Measurements from ENCODE around the gene DHX35. TPM values are rescaled to one million over a fixed set of nuclear protein-coding genes. Genes with fewer than 3 reads are reported as not detected.

DHX35 gene
- total and polyA plus RNA-seq, 2 experiments from 2014 or later, result 8.3 to 25.9 TPM

GRCh38 chr20:39072653-39073052, 110.5 kb downstream of the DHX35 start:
- no peak overlapping the region for H3K4me3 Mint-ChIP-seq
- no peak for ATAC-seq
- H4K20me1 ChIP-seq (replicated peaks; ENCODE audit: insufficient read depth), result no peaks in the 10 kb centered on the region
- no peak overlapping the region for H3K27ac Mint-ChIP-seq
- no peaks in the 10 kb centered on the region for H3K36me3 Mint-ChIP-seq (ENCODE audit: low read depth)
- no peaks in the 10 kb centered on the region for H3K36me3 ChIP-seq (ENCODE audit: insufficient read depth)
- no peaks in the 10 kb centered on the region for H3K9me2 ChIP-seq (ENCODE audit: insufficient read depth)
- H3K27ac ChIP-seq (ENCODE audit: low read depth), result no peak overlapping the region
- no peak overlapping the region for H3K4me3 ChIP-seq
- no peaks in the 10 kb centered on the region for H3K4me1 ChIP-seq (ENCODE audit: insufficient read depth)
- H3K27me3 Mint-ChIP-seq (ENCODE audit: insufficient read depth, low read depth, poor library complexity), result peaks cover 2% of the 10 kb centered on the region
- no peak overlapping the region for H3K4me2 ChIP-seq
- no peaks in the 10 kb centered on the region for H3K79me2 ChIP-seq (replicated peaks; ENCODE audit: insufficient read depth)
- no peak for TF ChIP-seq STAT1 (IDR thresholded peaks at IDR 0.05; ENCODE audit: unreplicated experiment)
- H3K27me3 ChIP-seq (ENCODE audit: insufficient read depth), result no peaks in the 10 kb centered on the region
- peaks cover 3% of the 10 kb centered on the region; the same call in 1 of the 3 replicates for H3K9me3 Mint-ChIP-seq
- no peak for DNase-seq (ENCODE audit: low spot score)
- no peaks in the 10 kb centered on the region for H3F3A ChIP-seq (replicated peaks; ENCODE audit: low read depth)
- H3K4me1 Mint-ChIP-seq, result no peaks in the 10 kb centered on the region
- no peak overlapping the region for H2AFZ ChIP-seq

- ATAC-seq (no peak), DNase-seq (ENCODE audit: low spot score) (no peak)
- H3K9me2 ChIP-seq (ENCODE audit: insufficient read depth), result no peaks in the 10 kb centered on the region
- no peaks in the 10 kb centered on the region for H3K4me1 ChIP-seq (ENCODE audit: insufficient read depth)
- no peaks in the 10 kb centered on the region for H4K20me1 ChIP-seq (replicated peaks; ENCODE audit: insufficient read depth)
- no peak overlapping the region for H3K4me3 ChIP-seq
- peaks cover 2% of the 10 kb centered on the region; the same call in 1 of the 3 replicates for H3K4me1 Mint-ChIP-seq
- H3K79me2 ChIP-seq (replicated peaks; ENCODE audit: insufficient read depth), result no peaks in the 10 kb centered on the region
- H3K4me2 ChIP-seq, result no peak overlapping the region
- H3K27ac Mint-ChIP-seq, result no peak overlapping the region
- no peaks in the 10 kb centered on the region for H3K36me3 ChIP-seq (ENCODE audit: insufficient read depth)
- H3K4me3 Mint-ChIP-seq, result no peak overlapping the region
- no peaks in the 10 kb centered on the region for H3F3A ChIP-seq (replicated peaks; ENCODE audit: low read depth)
- peaks cover 3% of the 10 kb centered on the region for H3K27me3 Mint-ChIP-seq (ENCODE audit: insufficient read depth, low read depth, poor library complexity)
- no peaks in the 10 kb centered on the region for H3K27me3 ChIP-seq (ENCODE audit: insufficient read depth)
- no peak overlapping the region for H2AFZ ChIP-seq
- H3K27ac ChIP-seq (ENCODE audit: low read depth), result no peak overlapping the region
- no peaks in the 10 kb centered on the region for H3K9me3 Mint-ChIP-seq
- H3K36me3 Mint-ChIP-seq (ENCODE audit: low read depth), result no peaks in the 10 kb centered on the region
- TF ChIP-seq ZNF114 (CRISPR knock-in tag; IDR thresholded peaks at IDR 0.05) (no peak), REST (IDR thresholded peaks at IDR 0.05; ENCODE audit: unreplicated experiment) (no peak), CTCF (conservative IDR thresholded peaks at IDR 0.05; ENCODE audit: low read depth in 2 of 2) (no peak), ETS1 (IDR thresholded peaks at IDR 0.05) (no peak), EZH2 (IDR thresholded peaks at IDR 0.05; ENCODE audit: low read depth, unreplicated experiment) (no peak), POLR2AphosphoS5 (IDR thresholded peaks at IDR 0.05; ENCODE audit: low read depth) (no peak), NANOG (IDR thresholded peaks at IDR 0.05; ENCODE audit: borderline replicate concordance) (no peak), ZNF462 (CRISPR knock-in tag; IDR thresholded peaks at IDR 0.05) (no peak), JUNB (IDR thresholded peaks at IDR 0.05; ENCODE audit: unreplicated experiment) (no peak)
Observed at GRCh38 chr20:39075731-39076130, 113.6 kb downstream of the DHX35 start.
